ENCODE data around the gene RABGAP1.

DNA sequence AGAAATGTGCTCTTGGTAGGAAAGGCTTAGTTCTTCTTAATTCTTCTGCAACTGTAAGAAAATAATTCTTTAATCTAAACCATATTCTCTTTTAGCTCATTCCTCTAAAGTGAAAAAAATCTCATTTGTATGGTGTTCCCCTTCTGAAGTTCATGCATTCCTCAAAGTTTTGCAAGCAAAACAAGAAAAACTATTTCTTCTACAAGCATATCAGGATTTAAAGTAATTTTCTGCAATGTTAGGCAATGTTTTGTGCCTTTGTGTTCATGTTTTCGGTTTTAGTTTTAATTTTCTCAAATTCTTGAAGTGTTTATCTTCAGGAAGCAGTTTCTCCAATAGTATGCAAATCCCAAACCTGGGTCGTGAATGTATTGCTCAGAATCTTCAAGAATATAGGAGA, 80.0 kb downstream of the RABGAP1 start:
- TF ChIP-seq, protein P1, sequence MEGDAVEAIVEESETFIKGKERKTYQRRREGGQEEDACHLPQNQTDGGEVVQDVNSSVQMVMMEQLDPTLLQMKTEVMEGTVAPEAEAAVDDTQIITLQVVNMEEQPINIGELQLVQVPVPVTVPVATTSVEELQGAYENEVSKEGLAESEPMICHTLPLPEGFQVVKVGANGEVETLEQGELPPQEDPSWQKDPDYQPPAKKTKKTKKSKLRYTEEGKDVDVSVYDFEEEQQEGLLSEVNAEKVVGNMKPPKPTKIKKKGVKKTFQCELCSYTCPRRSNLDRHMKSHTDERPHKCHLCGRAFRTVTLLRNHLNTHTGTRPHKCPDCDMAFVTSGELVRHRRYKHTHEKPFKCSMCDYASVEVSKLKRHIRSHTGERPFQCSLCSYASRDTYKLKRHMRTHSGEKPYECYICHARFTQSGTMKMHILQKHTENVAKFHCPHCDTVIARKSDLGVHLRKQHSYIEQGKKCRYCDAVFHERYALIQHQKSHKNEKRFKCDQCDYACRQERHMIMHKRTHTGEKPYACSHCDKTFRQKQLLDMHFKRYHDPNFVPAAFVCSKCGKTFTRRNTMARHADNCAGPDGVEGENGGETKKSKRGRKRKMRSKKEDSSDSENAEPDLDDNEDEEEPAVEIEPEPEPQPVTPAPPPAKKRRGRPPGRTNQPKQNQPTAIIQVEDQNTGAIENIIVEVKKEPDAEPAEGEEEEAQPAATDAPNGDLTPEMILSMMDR (conservative IDR thresholded peaks at IDR 0.05; ENCODE audit: low read depth, low read length): no peak
- no peak for TF ChIP-seq EZH2 (IDR thresholded peaks at IDR 0.05; ENCODE audit: borderline replicate concordance, low read depth, low read length, poor library complexity, severe bottlenecking)

All from A673 (cell line).